Activated T-cell treated with anti-CD3 and anti-CD28 coated beads, Interleukin-2, amount 50 U/mL, for 4 hours (primary cell): Measurements from ENCODE around the gene USP4. TPM values are rescaled to one million over a fixed set of nuclear protein-coding genes. Genes with fewer than 3 reads are reported as not detected.

Experiments used
- ATAC-seq, 2 donors: fragments of 200-7000 bp; cut with Tn5 transposase; one replicate each; pipeline ENCODE4 v1.10.0; 2021
- DNase-seq: peaks from one replicate; pipeline ENCODE4 v3.0.0-alpha.2; 2020
- H3K27me3 Mint-ChIP-seq: one replicate; pipeline ENCODE4 v1.8.0; 2021; ENCODE audit warnings: low read depth, mixed read lengths
- H3K36me3 Mint-ChIP-seq: one replicate; pipeline ENCODE4 v1.8.0; 2022; ENCODE audit warnings: mixed read lengths; ENCODE audit not compliant: insufficient read depth
- H3K4me1 Mint-ChIP-seq: one replicate; pipeline ENCODE4 v1.8.0; 2021; ENCODE audit warnings: low read depth, mixed read lengths
- H3K4me3 Mint-ChIP-seq: one replicate; pipeline ENCODE4 v1.8.0; 2021; ENCODE audit warnings: mild to moderate bottlenecking, moderate library complexity, mixed read lengths
- H3K9me3 Mint-ChIP-seq: one replicate; pipeline ENCODE4 v1.8.0; 2021; ENCODE audit warnings: mixed read lengths
- total RNA-seq, 3 donors: library from RNA; stranded (reverse); gene quantifications; one replicate each; pipeline ENCODE4 v1.2.1, GENCODE V29; 2021

The USP4 gene
- total RNA-seq, 3 donors from 2014 or later: 60.1 to 71.3 (median 61.6) TPM

- no peak overlapping the region for H3K4me3 Mint-ChIP-seq
- ATAC-seq: no peak
- no peaks in the 10 kb centered on the region for H3K9me3 Mint-ChIP-seq
- no peaks in the 10 kb centered on the region for H3K27me3 Mint-ChIP-seq
- DNase-seq: no peak
- H3K4me1 Mint-ChIP-seq: no peaks in the 10 kb centered on the region
- H3K36me3 Mint-ChIP-seq: peaks cover 41% of the 10 kb centered on the region
Measured at GRCh38 chr3:49296781-49297411, 43.0 kb downstream of the USP4 start.

DNA sequence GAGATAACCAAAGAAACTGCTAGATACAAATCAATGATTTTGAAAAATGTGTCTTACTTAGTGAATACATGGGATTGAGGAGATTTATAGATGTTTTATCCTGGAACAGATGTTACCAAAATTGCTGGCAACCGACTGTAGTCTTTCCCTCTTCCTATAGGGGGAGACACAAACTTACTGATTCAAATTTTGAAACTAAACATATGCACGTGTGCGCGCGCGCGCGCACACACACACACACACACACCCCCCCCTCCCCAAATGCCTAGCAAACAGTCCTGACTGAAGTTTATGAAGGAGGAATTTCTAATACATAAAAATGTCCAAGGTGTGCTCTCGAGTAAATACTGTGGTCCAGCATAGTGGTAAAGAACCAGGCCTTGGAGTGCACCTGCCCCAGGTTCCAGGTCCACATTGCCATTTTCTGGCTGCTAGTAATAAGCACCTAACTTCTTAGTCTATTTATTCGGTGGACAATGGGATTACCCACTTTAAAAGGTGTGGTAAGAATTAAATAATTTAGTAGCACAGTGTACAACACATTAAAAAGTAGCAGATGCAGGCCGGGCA is 44.3 kb downstream of the USP4 start:
- no peak overlapping the region for H3K4me3 Mint-ChIP-seq
- no peaks in the 10 kb centered on the region for H3K9me3 Mint-ChIP-seq
- peaks cover 40% of the 10 kb centered on the region for H3K36me3 Mint-ChIP-seq
- no peaks in the 10 kb centered on the region for H3K27me3 Mint-ChIP-seq
- DNase-seq: peak; percentile 13
- ATAC-seq: peak in 1 of 2 donors; percentile 58
- H3K4me1 Mint-ChIP-seq: no peaks in the 10 kb centered on the region

DNA sequence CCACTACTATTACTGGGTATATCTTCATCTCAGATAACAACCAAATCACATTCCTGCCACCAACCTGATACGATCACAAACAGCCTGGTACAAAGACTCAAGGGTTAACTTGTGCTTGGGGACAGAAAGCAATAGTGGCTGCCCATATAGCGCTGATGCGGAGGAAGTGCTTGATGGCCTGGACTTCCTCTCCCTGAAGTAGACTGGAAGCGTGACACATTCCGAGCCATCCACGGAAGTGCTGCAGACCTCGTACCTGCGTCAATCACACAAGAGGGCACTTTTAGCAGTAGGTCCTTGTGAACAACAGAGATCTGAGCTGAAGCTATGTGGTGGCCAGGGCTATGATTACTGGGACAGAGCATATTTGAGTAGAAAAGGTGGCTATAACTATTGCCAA is 45.5 kb downstream of the USP4 start:
- ATAC-seq (no peak), DNase-seq (no peak)
- H3K9me3 Mint-ChIP-seq: no peaks in the 10 kb centered on the region
- no peaks in the 10 kb centered on the region for H3K4me1 Mint-ChIP-seq
- no peak overlapping the region for H3K4me3 Mint-ChIP-seq
- H3K27me3 Mint-ChIP-seq: no peaks in the 10 kb centered on the region
- H3K36me3 Mint-ChIP-seq: peaks cover 32% of the 10 kb centered on the region

DNA sequence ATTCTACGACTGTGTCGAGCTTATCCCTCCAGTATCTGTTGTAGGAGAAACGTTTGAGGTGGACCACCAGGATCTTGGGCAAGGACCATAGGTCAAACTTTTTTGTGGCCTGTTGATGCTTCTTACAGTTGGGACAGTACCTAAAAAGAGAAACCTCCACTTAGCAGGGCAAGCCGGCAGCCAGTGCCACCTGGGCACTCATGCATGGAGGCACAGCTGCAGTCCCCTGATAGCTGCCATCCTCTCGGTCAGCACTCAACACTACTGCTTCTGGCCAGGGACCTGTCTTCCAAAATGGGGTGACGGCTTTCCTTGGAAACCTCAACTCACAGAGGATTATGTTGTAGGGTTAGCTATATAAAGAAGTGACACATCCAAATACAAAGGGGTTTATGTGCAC is 55.9 kb downstream of the USP4 start:
- Mint-ChIP-seq H3K4me3 (no peak overlapping the region), H3K9me3 (no peaks in the 10 kb centered on the region), H3K4me1 (no peaks in the 10 kb centered on the region), H3K36me3 (peaks cover 30% of the 10 kb centered on the region), H3K27me3 (no peaks in the 10 kb centered on the region)
- no peak for DNase-seq
- ATAC-seq: no peak

DNA sequence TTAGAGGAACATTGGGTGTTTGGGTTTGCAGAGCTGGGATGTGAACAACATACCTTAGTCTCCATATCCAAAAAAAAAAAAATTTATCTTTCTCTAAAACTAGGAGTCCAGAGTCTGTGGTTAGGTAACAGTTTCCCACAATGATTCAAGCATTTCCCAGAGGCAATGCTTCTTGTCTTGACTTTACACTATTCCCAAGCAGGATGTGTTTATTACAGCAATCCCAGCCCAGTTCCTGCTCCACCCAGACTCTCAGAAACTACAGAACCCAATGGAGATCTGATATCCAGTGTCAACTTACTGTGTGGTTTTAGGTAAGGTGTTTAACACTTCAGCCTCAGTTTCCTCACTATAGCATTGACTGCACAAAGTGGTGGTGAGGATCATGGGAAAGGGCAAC is 60.5 kb downstream of the USP4 start:
- DNase-seq: no peak
- H3K9me3 Mint-ChIP-seq: no peaks in the 10 kb centered on the region
- peaks cover 12% of the 10 kb centered on the region for H3K36me3 Mint-ChIP-seq
- H3K4me3 Mint-ChIP-seq: no peak overlapping the region
- ATAC-seq: no peak
- H3K27me3 Mint-ChIP-seq: no peaks in the 10 kb centered on the region
- H3K4me1 Mint-ChIP-seq: peaks cover 22% of the 10 kb centered on the region

- no peak for ATAC-seq
- no peaks in the 10 kb centered on the region for H3K9me3 Mint-ChIP-seq
- no peak for DNase-seq
- H3K4me3 Mint-ChIP-seq: no peak overlapping the region
- peaks cover 6% of the 10 kb centered on the region for H3K36me3 Mint-ChIP-seq
- H3K4me1 Mint-ChIP-seq: peaks cover 26% of the 10 kb centered on the region
- no peaks in the 10 kb centered on the region for H3K27me3 Mint-ChIP-seq
Measured at GRCh38 chr3:49278548-49278947, 61.3 kb downstream of the USP4 start.

DNA sequence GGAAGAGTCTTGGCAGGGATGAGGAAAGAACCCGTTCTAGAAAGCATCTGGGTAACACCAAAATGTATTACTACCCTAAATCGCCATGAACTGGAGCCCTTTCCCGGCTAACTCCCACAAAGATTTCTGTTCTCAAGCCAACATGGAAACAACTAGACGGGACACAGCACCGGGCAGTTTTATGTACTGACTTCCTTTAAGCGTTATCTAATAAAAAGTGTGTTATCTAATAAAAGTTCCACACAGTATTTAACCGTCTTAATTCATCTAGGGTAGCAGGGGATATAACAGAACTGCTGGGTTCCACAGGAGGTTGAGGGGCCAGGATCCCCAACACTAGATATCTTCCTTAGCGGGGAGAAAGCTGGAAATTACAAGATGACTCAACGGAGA is 62.5 kb downstream of the USP4 start:
- no peak for ATAC-seq
- no peak for DNase-seq
- H3K36me3 Mint-ChIP-seq: peaks cover 6% of the 10 kb centered on the region
- no peaks in the 10 kb centered on the region for H3K27me3 Mint-ChIP-seq
- H3K4me3 Mint-ChIP-seq: peak overlapping the region; percentile 78
- H3K4me1 Mint-ChIP-seq: peaks cover 26% of the 10 kb centered on the region
- no peaks in the 10 kb centered on the region for H3K9me3 Mint-ChIP-seq

GRCh38 chr3:49276475-49277382 is 63.1 kb downstream of the USP4 start, which contains the start of gene C3orf62:
Gene C3orf62, minus strand, starts transcription at chr3:49277232. Its CDS starts 360 bp downstream, at chr3:49276872.
- peak; percentile 61 for DNase-seq
- no peaks in the 10 kb centered on the region for H3K9me3 Mint-ChIP-seq
- H3K36me3 Mint-ChIP-seq: peaks cover 6% of the 10 kb centered on the region
- peaks cover 26% of the 10 kb centered on the region for H3K4me1 Mint-ChIP-seq
- ATAC-seq: peak; percentile 91 to 92
- peak within 1 kb of the TSS; percentile 78 for H3K4me3 Mint-ChIP-seq
- H3K27me3 Mint-ChIP-seq: no peaks in the 10 kb centered on the region

DNA sequence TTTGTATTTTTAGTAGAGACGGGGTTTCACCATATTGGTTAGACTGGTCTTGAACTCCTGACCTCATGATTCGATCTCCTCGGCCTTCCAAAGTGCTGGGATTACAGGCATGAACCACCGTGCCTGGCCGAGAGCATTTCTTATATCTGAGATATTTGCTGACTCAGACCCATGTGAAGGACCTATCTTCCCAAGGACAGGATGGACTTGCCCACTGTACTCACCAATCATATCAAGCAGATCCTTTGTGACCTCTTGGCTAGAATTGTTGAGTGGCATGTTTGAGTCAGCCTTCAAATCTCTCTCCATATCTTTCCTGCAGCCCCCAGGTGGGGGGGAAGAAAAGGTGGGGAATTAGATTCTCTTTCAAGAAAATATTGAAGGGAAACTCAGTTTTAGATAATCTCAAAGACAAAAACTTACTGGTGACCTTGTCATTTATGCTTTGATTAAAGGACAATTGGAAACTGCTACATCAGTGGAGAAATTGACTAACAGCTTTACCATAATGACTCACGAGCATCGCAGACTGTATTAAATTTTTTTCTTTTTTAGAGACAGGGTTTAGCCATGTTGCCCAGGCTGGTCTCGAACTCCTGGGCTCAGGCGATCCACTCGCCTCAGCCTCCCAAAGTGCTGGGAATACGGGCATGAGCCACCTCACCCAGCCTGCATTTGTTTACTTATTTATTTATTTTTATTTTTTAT is 65.9 kb downstream of the USP4 start:
- H3K4me3 Mint-ChIP-seq: no peak overlapping the region
- H3K9me3 Mint-ChIP-seq: no peaks in the 10 kb centered on the region
- peaks cover 6% of the 10 kb centered on the region for H3K36me3 Mint-ChIP-seq
- DNase-seq (no peak), ATAC-seq (peak in 1 of 2 donors; percentile 15)
- H3K4me1 Mint-ChIP-seq: peaks cover 26% of the 10 kb centered on the region
- no peaks in the 10 kb centered on the region for H3K27me3 Mint-ChIP-seq

DNA sequence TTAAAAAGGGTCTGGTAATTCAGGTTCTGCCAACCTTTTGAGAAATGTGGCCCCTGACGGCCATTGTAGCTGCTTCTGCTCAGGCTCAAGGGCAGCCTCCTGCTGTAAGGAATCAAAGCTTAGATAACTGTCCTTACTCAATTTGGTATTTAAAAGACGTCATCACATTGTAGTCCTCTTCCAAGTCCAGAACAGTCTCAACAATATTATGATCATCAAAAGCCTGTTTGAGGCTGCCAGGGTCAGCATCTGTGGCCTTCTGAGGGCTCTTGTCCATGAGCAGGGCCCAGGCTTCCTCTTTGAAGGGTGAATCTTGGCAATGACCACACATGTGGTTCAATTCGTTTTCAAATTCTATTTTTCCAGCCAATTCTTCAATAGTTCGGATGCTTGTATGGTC is 68.8 kb downstream of the USP4 start:
- Mint-ChIP-seq H3K27me3 (no peaks in the 10 kb centered on the region), H3K4me3 (no peak overlapping the region), H3K9me3 (no peaks in the 10 kb centered on the region), H3K4me1 (peaks cover 10% of the 10 kb centered on the region), H3K36me3 (peaks cover 6% of the 10 kb centered on the region)
- no peak for DNase-seq
- no peak for ATAC-seq

- no peak for ATAC-seq
- Mint-ChIP-seq H3K4me1 (peaks cover 4% of the 10 kb centered on the region), H3K27me3 (no peaks in the 10 kb centered on the region), H3K36me3 (peaks cover 6% of the 10 kb centered on the region), H3K4me3 (no peak overlapping the region), H3K9me3 (no peaks in the 10 kb centered on the region)
- DNase-seq: no peak
Measured at GRCh38 chr3:49270156-49270500, 69.7 kb downstream of the USP4 start.

DNA sequence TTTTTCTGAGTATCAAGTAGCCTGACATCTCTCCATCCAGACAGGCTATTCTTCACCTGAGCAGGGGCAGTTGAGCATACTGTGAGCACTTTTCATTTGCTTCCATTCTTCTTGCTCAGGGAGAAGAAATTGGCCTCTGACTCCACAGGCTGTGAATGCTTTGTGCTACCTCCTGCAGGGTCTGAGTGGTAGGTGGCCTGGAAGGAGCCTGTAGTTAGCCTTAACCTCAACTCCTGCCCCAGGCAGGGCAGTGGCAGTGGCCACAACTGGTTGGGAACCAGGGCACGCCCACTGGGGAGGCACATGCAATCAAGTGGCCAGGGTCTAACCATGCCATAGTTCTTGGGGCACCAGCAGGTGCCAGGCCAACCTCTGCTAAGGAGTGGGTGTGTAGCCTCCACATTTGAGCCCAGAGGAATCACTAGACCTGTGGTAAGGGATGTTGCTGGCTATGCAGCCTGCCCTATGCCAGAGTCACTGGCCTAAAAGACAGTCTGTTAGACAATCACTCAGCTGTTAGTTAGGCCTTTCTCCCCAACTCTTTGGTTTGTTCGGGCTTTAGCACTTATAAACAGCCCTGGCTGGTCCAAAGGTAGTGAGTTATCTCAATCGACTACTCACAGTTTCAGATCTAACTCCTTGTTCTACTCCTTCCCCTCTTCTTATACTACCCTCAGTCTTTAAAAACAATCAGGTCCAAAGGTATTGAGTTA is 70.3 kb downstream of the USP4 start:
- Mint-ChIP-seq H3K9me3 (no peaks in the 10 kb centered on the region), H3K4me1 (peaks cover 4% of the 10 kb centered on the region), H3K27me3 (no peaks in the 10 kb centered on the region), H3K36me3 (peaks cover 6% of the 10 kb centered on the region), H3K4me3 (no peak overlapping the region)
- ATAC-seq (no peak), DNase-seq (no peak)

- no peak for ATAC-seq
- no peaks in the 10 kb centered on the region for H3K27me3 Mint-ChIP-seq
- no peak overlapping the region for H3K4me3 Mint-ChIP-seq
- peaks cover 6% of the 10 kb centered on the region for H3K36me3 Mint-ChIP-seq
- no peaks in the 10 kb centered on the region for H3K9me3 Mint-ChIP-seq
- DNase-seq: no peak
- no peaks in the 10 kb centered on the region for H3K4me1 Mint-ChIP-seq
Measured at GRCh38 chr3:49266410-49267095, 73.3 kb downstream of the USP4 start.
